CD4-positive, alpha-beta T cell treated with Interleukin-10 for 1 hour (primary cell): Measurements from ENCODE around the gene RNU5D-1.
"Not testable (repeated sequence)": the region's sequence is repeated elsewhere in the genome, so short reads cannot be mapped to it uniquely, and the experiment has no call there.

ENCODE experiments used
- DNase-seq: peaks from one replicate; pipeline ENCODE4 v3.0.0-alpha.2; 2020

The RNU5D-1 gene

DNA sequence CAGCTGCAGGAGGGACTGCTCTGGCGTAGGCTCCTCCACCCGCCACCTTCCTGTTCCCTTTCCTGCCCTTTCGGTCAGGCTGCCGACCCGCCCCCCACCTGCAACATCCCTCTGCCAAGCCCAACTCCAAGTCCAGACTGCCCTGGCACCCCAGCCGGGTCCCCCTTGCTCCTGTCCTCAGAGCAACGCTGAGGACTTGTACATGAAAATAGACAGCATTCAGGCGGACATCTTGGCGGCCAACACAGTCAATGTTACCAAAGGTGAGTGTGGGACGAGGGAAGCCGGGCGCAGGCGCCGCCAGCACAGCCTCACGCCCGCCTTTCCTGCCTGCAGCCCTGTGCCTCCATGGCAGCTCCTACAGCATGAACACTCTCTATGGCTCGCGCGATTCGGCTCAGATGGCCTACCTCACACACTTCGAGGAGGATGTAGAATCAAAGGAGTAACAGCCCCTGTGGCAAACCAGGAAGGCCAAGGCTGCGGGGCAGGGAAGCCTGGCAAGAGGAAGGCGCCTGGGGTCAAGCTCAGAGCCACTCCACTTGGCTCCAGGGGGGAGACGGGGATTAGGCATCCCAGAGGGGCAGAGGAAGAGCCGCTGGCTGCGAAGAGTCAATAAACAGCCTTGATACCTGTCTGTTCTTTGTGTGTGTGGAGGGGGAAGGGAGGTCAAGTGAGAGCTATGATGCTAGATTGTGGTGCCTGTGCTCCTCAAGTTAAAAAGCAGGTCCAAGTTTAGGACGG lies 5.8 kb downstream of the RNU5D-1 start:
- no peak for DNase-seq

GRCh38 chr1:44724296-44724954 lies 6.5 kb downstream of the RNU5D-1 start:
- no peak for DNase-seq

DNA sequence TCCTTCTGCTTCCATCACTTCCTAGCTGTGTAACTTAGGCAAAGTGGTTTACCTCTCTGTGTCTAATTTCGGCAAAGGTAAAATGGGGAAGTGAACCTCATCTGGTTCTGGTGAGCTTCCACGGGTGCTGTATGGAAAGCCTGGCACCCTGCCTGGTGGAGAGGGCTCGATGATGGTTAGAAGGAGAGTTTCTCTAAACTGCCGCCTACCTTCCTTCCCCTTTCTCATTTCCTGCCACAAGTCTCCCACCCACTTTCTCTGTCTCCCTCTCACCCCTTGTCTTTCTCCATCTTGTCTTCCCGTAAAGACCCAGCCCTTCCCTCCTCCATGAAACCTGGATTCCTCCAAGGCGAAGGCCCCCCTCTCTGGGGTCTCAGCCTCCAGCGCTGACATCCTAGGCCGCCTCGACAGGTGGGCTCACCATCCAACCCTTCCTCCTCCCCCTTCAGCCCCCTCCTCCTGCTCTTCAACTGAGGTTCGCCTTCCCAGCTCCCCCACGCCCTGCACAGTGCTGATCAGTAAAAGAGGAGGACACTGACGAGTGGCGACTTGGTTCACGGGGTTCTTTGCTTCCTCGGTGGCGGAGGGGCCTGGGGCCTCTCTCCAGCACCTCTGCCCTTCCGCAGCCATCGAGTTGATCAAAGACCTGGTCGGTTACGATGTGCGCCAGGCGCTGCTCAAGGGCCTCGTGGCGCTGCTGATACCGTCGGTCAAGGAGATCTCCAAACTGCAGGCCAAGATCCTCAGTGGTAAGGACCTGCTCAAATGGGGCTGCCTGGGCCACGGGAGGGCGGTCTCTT lies 7.3 kb downstream of the RNU5D-1 start:
- peak; percentile 34 for DNase-seq

DNA sequence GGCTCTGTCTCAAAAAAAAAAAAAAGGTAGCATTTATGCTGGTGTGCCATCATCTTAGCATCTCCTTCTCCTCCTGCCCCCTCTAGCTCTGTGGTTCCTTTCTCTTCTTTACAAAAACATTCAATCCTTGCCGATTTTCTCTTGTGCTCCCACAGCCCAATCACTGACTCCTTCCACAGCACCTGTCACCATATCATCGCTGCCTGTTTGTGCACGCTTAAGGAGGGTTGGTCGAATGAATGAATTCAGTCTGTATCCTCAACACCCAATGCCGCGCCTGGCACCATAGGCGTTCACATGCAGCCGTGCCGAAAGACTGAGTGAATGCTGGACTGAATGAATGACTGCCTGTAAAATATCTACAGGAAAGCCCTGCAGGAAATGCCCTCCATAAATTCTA lies 7.9 kb downstream of the RNU5D-1 start:
- DNase-seq, result no peak

GRCh38 chr1:44721485-44722361 lies 9.2 kb downstream of the RNU5D-1 start:
- DNase-seq, result peak; percentile 87

DNA sequence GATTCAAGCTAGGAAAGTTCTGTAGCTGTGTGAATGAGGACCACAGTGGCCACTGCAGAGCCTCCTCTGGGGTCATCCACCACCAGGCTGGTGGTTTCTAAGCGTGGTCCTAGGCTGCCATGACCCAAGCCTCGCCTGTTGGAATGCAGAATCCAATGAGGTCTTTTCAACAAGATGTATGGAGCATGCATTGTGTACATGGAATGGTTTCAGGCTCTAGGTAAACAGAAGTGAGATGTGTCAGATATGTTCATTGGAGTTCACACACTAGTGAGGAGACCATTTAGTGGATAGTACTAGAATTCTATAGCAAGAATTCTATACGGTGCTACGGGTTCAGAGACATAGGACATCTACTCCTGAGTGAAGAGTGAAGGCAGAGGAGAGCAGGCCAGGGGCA lies 10.7 kb downstream of the RNU5D-1 start:
- no peak for DNase-seq

GRCh38 chr1:44719318-44719717 lies 11.7 kb downstream of the RNU5D-1 start:
- DNase-seq, result no peak

GRCh38 chr1:44718091-44718490 lies 12.9 kb downstream of the RNU5D-1 start:
- DNase-seq, result no peak

- DNase-seq, result no peak
Observed at GRCh38 chr1:44717653-44718052, 13.3 kb downstream of the RNU5D-1 start.

DNA sequence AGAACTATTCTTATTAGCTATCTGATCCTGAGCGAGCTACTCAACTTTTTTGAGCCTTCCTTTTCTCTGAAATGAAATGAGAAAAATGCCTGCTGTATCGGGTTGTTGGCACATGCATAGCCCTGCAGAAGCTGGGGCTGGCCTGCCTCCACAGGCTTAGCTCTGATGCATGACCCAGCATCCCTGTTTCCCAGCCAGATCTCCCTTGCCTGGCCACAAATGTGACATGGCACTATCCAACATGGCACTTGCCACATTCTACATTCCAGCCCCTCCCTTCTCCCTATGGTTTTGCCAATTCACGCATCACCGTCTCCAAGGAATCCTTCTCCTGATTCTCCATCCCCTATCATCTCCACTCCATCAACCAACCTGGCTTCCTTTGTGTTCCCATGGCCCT lies 13.8 kb downstream of the RNU5D-1 start:
- DNase-seq, result no peak

GRCh38 chr1:44714944-44715571 lies 15.9 kb downstream of the RNU5D-1 start:
- DNase-seq, result peak; percentile 84

- no peak for DNase-seq
Observed at GRCh38 chr1:44714532-44714931, 16.4 kb downstream of the RNU5D-1 start.

DNA sequence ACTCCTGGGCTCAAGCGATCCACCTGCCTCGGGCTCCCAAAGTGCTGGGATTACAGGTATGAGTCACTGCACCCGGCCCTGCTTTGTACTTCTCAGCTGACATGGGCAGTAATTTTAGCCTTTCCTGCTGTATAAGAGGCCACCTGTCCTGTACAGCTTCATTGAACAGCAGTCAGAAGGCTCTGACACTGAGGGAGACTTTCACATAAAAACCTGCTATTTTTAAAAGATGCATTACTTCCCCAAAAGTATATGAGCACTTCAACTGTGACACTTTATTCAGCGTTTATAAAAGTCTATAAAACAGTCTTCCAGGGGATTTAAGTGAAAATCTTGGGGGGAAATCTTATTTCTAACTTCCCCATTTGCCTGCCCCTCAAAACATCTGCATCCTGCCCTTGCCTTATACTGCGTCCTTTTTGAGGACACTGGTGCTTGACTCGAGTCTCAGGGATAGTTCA lies 17.6 kb downstream of the RNU5D-1 start:
- DNase-seq, result no peak

DNA sequence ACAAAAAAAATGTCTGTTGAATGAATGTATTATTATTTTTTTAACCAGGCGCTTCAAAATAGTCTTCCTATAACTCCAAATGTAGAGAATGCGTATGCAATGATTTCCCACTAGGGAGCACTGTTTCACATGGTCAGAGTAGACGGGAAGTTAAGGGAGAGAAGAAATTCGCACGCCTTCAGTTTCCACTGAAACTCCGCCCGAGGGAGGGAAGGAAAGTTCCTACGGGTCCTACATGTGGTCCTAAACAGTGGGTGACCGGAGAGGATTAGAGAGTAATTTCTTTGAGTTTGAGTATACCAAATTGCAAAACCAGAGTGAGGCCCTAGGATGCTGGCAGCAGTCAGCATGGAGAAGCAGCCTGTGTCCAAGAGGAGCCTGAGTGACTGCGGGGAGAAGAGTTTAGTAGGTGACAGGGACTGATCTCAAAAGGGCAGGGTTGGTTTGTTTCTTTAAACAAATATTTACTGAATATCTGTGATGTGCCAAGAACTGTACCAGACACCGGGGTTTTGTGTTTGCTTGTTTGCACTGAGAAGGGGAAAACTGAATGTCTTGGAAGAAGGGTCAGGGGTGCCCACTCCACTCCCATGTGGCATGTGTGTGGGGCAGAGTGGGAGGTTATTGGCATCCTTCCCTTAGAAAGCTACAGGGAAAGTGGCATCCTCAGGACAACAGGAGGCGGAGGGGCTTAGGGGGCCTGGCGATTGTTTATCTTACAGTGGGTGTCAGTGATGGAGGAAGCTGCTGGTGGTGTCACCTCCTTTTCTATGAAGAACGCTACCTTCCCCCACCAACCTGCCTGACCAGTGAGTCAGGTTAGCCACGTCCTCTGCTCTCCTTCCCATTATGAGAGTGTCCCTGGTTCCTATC lies 22.8 kb downstream of the RNU5D-1 start:
- peak; percentile 64 for DNase-seq

DNA sequence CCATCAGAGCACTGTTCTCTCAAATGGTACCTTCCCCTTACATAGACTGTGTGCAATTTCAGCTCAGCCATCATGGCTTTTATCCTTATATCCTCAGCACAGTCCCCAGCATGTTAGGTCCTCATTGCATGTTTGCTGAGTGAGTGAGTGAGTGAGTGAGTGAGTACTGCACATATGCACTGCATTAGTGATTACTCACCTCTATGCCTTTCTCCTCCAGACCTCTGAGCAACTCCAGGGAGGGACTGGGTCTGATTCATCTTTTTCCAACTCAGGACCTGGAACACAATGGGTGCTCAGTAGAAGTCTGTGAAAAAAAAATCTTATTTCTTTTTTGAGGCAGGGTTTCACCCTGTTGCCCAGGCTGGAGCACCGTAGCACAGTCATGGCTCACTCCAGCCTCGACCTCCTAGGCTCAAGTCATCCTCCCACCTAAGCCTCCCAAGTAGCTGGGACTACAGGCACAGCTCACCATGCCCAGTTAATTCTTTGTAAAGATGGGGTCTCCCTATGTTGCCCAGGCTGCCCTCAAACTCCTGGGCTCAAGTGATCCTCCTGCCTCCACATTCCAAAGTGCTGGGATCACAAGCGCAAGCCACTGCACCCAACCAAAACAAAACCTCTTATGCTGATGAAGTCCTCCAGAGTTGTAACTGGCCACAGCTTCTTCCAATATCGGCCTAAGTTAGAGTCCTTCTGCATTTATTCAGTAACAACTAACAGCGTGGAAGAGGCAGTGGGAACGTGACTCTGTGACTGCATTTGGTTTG lies 23.7 kb downstream of the RNU5D-1 start:
- no peak for DNase-seq

GRCh38 chr1:44705938-44706337 lies 25.0 kb downstream of the RNU5D-1 start:
- no peak for DNase-seq

GRCh38 chr1:44705470-44705869 lies 25.5 kb downstream of the RNU5D-1 start:
- no peak for DNase-seq

- no peak for DNase-seq
Observed at GRCh38 chr1:44701141-44701573, 29.8 kb downstream of the RNU5D-1 start.

DNA sequence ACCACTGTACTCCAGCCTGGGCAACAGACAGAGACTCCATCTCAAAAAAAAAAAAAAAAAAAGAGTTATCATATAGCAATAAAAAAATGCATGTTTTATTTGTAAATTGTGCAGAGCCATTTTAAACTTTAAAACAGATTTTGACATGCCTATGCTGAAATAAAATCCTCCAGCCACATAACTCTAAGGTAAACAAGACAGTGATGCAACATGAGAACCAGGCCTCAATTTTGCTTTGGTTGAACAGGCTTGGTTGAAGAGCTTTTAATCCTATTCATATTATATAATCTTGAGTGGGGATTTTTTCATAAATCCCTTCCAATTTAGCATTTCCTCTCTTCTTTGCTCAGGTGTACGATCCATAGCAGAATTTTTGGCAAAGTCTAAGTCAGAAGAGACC lies 30.4 kb downstream of the RNU5D-1 start:
- DNase-seq, result no peak

DNA sequence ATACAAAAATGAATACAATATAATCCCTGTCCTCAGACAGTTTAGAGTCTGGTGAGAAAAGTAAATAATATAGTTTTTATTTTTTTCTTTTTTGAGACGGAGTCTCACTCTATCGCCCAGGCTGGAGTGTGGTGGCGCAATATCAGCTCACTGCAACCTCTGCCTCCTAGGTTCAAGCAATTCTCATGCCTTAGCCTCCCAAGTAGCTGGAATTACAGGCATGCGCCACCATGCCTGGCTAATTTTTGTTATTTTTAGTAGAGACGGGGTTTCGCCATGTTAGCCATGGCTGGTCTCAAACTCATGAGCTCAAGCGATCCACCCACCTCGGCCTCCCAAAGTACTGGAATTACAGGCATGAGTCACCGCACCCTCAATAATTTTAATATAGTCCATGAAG lies 31.6 kb downstream of the RNU5D-1 start:
- DNase-seq, result not testable (repeated sequence)
